ENCODE measurements around the gene KANSL1L. TPM values are rescaled to one million over a fixed set of nuclear protein-coding genes. Genes with fewer than 3 reads are reported as not detected.

The KANSL1L gene
- total RNA-seq, 2 experiments from 2014 or later, result 6.7 to 7.0 TPM

- ChIA-PET CTCF (no interaction called here), POLR2A (no interaction called here)
- ATAC-seq (ENCODE audit: poor library complexity) (no peak), DNase-seq (no peak)
- Mint-ChIP-seq H3K27ac (no peak overlapping the region), H3K4me1 (ENCODE audit: low read depth) (no peaks in the 10 kb centered on the region), H3K36me3 (ENCODE audit: low read depth) (no peaks in the 10 kb centered on the region), H3K9me3 (no peaks in the 10 kb centered on the region), H3K27me3 (no peaks in the 10 kb centered on the region), H3K4me3 (no peak overlapping the region)
- Histone ChIP-seq H3K27ac (ENCODE audit: low read depth in 1 of 2, low read length in 2 of 2) (no peak overlapping the region), H3K9me3 (ENCODE audit: control insufficient read depth in 1 of 2, insufficient read depth in 1 of 2, low read length in 2 of 2) (no peaks in the 10 kb centered on the region), H3K36me3 (ENCODE audit: insufficient read depth, low read length) (no peaks in the 10 kb centered on the region), H3K27me3 (ENCODE audit: control insufficient read depth in 1 of 2, insufficient read depth in 2 of 2, low read length in 2 of 2) (no peaks in the 10 kb centered on the region), H3K4me3 (ENCODE audit: low read length) (no peak overlapping the region), H3K4me1 (ENCODE audit: insufficient read depth, low read length) (no peaks in the 10 kb centered on the region)
- intact Hi-C loops (cut with DNase I, micrococcal nuclease), result no loop called here
- TF ChIP-seq, protein P1, sequence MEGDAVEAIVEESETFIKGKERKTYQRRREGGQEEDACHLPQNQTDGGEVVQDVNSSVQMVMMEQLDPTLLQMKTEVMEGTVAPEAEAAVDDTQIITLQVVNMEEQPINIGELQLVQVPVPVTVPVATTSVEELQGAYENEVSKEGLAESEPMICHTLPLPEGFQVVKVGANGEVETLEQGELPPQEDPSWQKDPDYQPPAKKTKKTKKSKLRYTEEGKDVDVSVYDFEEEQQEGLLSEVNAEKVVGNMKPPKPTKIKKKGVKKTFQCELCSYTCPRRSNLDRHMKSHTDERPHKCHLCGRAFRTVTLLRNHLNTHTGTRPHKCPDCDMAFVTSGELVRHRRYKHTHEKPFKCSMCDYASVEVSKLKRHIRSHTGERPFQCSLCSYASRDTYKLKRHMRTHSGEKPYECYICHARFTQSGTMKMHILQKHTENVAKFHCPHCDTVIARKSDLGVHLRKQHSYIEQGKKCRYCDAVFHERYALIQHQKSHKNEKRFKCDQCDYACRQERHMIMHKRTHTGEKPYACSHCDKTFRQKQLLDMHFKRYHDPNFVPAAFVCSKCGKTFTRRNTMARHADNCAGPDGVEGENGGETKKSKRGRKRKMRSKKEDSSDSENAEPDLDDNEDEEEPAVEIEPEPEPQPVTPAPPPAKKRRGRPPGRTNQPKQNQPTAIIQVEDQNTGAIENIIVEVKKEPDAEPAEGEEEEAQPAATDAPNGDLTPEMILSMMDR (IDR thresholded peaks at IDR 0.05), result no peak
Measured at GRCh38 chr2:210092791-210093190, 78.4 kb downstream of the KANSL1L start.

- ChIA-PET POLR2A (interaction anchor here (0.6 kb wide), 1 partner anchor 10 kb away, joined by 3 read pairs; no protein-coding TSS in a partner anchor), CTCF (no interaction called here)
- Histone ChIP-seq H3K4me3 (ENCODE audit: low read length) (no peak overlapping the region), H3K9me3 (ENCODE audit: control insufficient read depth in 1 of 2, insufficient read depth in 1 of 2, low read length in 2 of 2) (no peaks in the 10 kb centered on the region), H3K27me3 (ENCODE audit: control insufficient read depth in 1 of 2, insufficient read depth in 2 of 2, low read length in 2 of 2) (no peaks in the 10 kb centered on the region), H3K36me3 (ENCODE audit: insufficient read depth, low read length) (no peaks in the 10 kb centered on the region), H3K4me1 (ENCODE audit: insufficient read depth, low read length) (no peaks in the 10 kb centered on the region), H3K27ac (ENCODE audit: low read depth in 1 of 2, low read length in 2 of 2) (no peak overlapping the region)
- TF ChIP-seq, protein P1 (IDR thresholded peaks at IDR 0.05), result no peak
- Mint-ChIP-seq H3K9me3 (no peaks in the 10 kb centered on the region), H3K36me3 (ENCODE audit: low read depth) (no peaks in the 10 kb centered on the region), H3K27me3 (no peaks in the 10 kb centered on the region), H3K4me3 (no peak overlapping the region), H3K4me1 (ENCODE audit: low read depth) (no peaks in the 10 kb centered on the region), H3K27ac (no peak overlapping the region)
- DNase-seq (no peak), ATAC-seq (ENCODE audit: poor library complexity) (no peak)
- intact Hi-C loops (cut with DNase I, micrococcal nuclease), result no loop called here
Measured at GRCh38 chr2:210086930-210087329, 84.3 kb downstream of the KANSL1L start.

- DNase-seq, result no peak
- H3K36me3 ChIP-seq (ENCODE audit: insufficient read depth, low read length), result no peaks in the 10 kb centered on the region
- no peak overlapping the region for H3K27ac ChIP-seq (ENCODE audit: low read depth in 1 of 2, low read length in 2 of 2)
- H3K4me1 ChIP-seq (ENCODE audit: insufficient read depth, low read length), result no peaks in the 10 kb centered on the region
- no peaks in the 10 kb centered on the region for H3K9me3 ChIP-seq (ENCODE audit: control insufficient read depth in 1 of 2, insufficient read depth in 1 of 2, low read length in 2 of 2)
- H3K4me3 Mint-ChIP-seq, result no peak overlapping the region
- ChIA-PET POLR2A (interaction anchor here (0.6 kb wide), 1 partner anchor 9 kb away, joined by 3 read pairs; no protein-coding TSS in a partner anchor), CTCF (no interaction called here)
- no peak overlapping the region for H3K27ac Mint-ChIP-seq
- ATAC-seq (ENCODE audit: poor library complexity), result no peak
- no peaks in the 10 kb centered on the region for H3K27me3 Mint-ChIP-seq
- H3K36me3 Mint-ChIP-seq (ENCODE audit: low read depth), result no peaks in the 10 kb centered on the region
- intact Hi-C loops (cut with DNase I, micrococcal nuclease), result no loop called here
- no peaks in the 10 kb centered on the region for H3K4me1 Mint-ChIP-seq (ENCODE audit: low read depth)
- TF ChIP-seq, protein P1 (IDR thresholded peaks at IDR 0.05), result no peak
- no peaks in the 10 kb centered on the region for H3K9me3 Mint-ChIP-seq
- no peaks in the 10 kb centered on the region for H3K27me3 ChIP-seq (ENCODE audit: control insufficient read depth in 1 of 2, insufficient read depth in 2 of 2, low read length in 2 of 2)
- H3K4me3 ChIP-seq (ENCODE audit: low read length), result no peak overlapping the region
Measured at GRCh38 chr2:210086292-210086691, 84.9 kb downstream of the KANSL1L start.

All from CD4-positive, alpha-beta T cell (primary cell).